Measurements from ENCODE around the gene ADAMTS13.
"Not testable (repeated sequence)": the region's sequence is repeated elsewhere in the genome, so short reads cannot be mapped to it uniquely, and the experiment has no call there.

DNA sequence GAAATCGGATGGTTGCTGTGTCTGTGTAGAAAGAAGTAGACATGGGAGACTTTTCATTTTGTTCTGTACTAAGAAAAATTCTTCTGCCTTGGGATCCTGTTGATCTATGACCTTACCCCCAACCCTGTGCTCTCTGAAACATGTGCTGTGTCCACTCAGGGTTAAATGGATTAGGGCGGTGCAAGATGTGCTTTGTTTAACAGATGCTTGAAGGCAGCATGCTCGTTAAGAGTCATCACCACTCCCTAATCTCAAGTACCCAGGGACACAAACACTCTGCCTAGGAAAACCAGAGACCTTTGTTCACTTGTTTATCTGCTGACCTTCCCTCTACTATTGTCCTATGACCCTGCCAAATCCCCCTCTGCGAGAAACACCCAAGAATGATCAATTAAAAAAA, 30.7 kb upstream of the ADAMTS13 start:
- TF ChIP-seq NR2F2 (IDR thresholded peaks at IDR 0.05); TAF1 (conservative IDR thresholded peaks at IDR 0.05); EGR1 (IDR thresholded peaks at IDR 0.05; ENCODE audit: low read depth in 2 of 2); YY1 (IDR thresholded peaks at IDR 0.05); FOXA1 (IDR thresholded peaks at IDR 0.05); JUND (IDR thresholded peaks at IDR 0.05); GABPA (IDR thresholded peaks at IDR 0.05 in 1 of 2, conservative IDR thresholded peaks at IDR 0.05 in 1 of 2); FOXA2 (IDR thresholded peaks at IDR 0.05); RAD21 (IDR thresholded peaks at IDR 0.05); SP1 (IDR thresholded peaks at IDR 0.05): not testable (repeated sequence)
- TF ChIP-seq, protein P1, sequence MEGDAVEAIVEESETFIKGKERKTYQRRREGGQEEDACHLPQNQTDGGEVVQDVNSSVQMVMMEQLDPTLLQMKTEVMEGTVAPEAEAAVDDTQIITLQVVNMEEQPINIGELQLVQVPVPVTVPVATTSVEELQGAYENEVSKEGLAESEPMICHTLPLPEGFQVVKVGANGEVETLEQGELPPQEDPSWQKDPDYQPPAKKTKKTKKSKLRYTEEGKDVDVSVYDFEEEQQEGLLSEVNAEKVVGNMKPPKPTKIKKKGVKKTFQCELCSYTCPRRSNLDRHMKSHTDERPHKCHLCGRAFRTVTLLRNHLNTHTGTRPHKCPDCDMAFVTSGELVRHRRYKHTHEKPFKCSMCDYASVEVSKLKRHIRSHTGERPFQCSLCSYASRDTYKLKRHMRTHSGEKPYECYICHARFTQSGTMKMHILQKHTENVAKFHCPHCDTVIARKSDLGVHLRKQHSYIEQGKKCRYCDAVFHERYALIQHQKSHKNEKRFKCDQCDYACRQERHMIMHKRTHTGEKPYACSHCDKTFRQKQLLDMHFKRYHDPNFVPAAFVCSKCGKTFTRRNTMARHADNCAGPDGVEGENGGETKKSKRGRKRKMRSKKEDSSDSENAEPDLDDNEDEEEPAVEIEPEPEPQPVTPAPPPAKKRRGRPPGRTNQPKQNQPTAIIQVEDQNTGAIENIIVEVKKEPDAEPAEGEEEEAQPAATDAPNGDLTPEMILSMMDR (IDR thresholded peaks at IDR 0.05; ENCODE audit: low read depth, low read length, missing input control), result not testable (repeated sequence)
- TF ChIP-seq, protein P2, sequence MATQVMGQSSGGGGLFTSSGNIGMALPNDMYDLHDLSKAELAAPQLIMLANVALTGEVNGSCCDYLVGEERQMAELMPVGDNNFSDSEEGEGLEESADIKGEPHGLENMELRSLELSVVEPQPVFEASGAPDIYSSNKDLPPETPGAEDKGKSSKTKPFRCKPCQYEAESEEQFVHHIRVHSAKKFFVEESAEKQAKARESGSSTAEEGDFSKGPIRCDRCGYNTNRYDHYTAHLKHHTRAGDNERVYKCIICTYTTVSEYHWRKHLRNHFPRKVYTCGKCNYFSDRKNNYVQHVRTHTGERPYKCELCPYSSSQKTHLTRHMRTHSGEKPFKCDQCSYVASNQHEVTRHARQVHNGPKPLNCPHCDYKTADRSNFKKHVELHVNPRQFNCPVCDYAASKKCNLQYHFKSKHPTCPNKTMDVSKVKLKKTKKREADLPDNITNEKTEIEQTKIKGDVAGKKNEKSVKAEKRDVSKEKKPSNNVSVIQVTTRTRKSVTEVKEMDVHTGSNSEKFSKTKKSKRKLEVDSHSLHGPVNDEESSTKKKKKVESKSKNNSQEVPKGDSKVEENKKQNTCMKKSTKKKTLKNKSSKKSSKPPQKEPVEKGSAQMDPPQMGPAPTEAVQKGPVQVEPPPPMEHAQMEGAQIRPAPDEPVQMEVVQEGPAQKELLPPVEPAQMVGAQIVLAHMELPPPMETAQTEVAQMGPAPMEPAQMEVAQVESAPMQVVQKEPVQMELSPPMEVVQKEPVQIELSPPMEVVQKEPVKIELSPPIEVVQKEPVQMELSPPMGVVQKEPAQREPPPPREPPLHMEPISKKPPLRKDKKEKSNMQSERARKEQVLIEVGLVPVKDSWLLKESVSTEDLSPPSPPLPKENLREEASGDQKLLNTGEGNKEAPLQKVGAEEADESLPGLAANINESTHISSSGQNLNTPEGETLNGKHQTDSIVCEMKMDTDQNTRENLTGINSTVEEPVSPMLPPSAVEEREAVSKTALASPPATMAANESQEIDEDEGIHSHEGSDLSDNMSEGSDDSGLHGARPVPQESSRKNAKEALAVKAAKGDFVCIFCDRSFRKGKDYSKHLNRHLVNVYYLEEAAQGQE (IDR thresholded peaks at IDR 0.05), result not testable (repeated sequence)
- TF ChIP-seq, protein P3, sequence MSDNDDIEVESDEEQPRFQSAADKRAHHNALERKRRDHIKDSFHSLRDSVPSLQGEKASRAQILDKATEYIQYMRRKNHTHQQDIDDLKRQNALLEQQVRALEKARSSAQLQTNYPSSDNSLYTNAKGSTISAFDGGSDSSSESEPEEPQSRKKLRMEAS (IDR thresholded peaks at IDR 0.05), result not testable (repeated sequence)

All from liver (tissue), 3 donors.